DOHH2 (cell line): ENCODE results near the gene GPBAR1.

Experiments used
- H3F3A ChIP-seq: fragments of 200-600 bp; sonication (generic), shearing (Covaris generic); 2 replicates; pipeline ENCODE4 v1.6.0; 2016; ENCODE audit warnings: antibody characterized with exemption, mild to moderate bottlenecking; ENCODE audit not compliant: control insufficient read depth, insufficient read depth
- H3K27ac ChIP-seq: fragments of 200-600 bp; sonication (generic); 2 replicates; pipeline ENCODE4 v1.5.1; 2014; ENCODE audit warnings: low read depth, mild to moderate bottlenecking, low read length, moderate library complexity
- H3K27me3 ChIP-seq: fragments of 200-600 bp; sonication (generic); 2 replicates; pipeline ENCODE4 v1.6.1; 2014; ENCODE audit warnings: mild to moderate bottlenecking, low read length, mixed read lengths; ENCODE audit not compliant: control insufficient read depth
- H3K36me3 ChIP-seq: fragments of 200-600 bp; sonication (generic); 2 replicates; pipeline ENCODE4 v1.6.1; 2014; ENCODE audit warnings: mild to moderate bottlenecking, low read length, moderate library complexity, mixed read lengths; ENCODE audit not compliant: control insufficient read depth
- H3K4me1 ChIP-seq: fragments of 200-600 bp; sonication (generic); 2 replicates; pipeline ENCODE4 v1.6.1; 2014; ENCODE audit warnings: mild to moderate bottlenecking, low read length, mixed read lengths; ENCODE audit not compliant: control insufficient read depth
- H3K4me2 ChIP-seq: fragments of 200-600 bp; sonication (generic); 2 replicates; pipeline ENCODE4 v1.6.0; 2014; ENCODE audit warnings: mild to moderate bottlenecking, low read length, moderate library complexity
- H3K4me3 ChIP-seq: fragments of 200-600 bp; sonication (generic); 2 replicates; pipeline ENCODE4 v1.5.1; 2014; ENCODE audit warnings: mild to moderate bottlenecking, low read length, mixed read lengths
- H3K79me2 ChIP-seq: fragments of 200-600 bp; sonication (generic); 2 replicates; pipeline ENCODE4 v1.6.1; 2014; ENCODE audit warnings: mild to moderate bottlenecking, low read length, mixed read lengths; ENCODE audit not compliant: control insufficient read depth
- H3K9me2 ChIP-seq: fragments of 200-600 bp; sonication (generic); replicated peaks from 2 replicates; pipeline ENCODE4 v1.6.1; 2014; ENCODE audit warnings: mild to moderate bottlenecking, low read length, mixed read lengths; ENCODE audit not compliant: control insufficient read depth
- H3K9me3 ChIP-seq: fragments of 200-600 bp; sonication (generic); 2 replicates; pipeline ENCODE4 v1.6.1; 2014; ENCODE audit warnings: antibody characterized with exemption, low read length, mixed read lengths; ENCODE audit not compliant: control insufficient read depth, insufficient read depth
- H4K20me1 ChIP-seq: fragments of 200-600 bp; sonication (generic); 2 replicates; pipeline ENCODE4 v1.6.0; 2014; ENCODE audit warnings: low read depth, mild to moderate bottlenecking, antibody characterized with exemption, low read length, moderate library complexity; ENCODE audit not compliant: control insufficient read depth, insufficient read depth
- EZH2phosphoT487 ChIP-seq: fragments of 200-600 bp; sonication (generic); IDR thresholded peaks from 2 replicates; pipeline ENCODE4 v1.6.1; 2017; ENCODE audit warnings: borderline replicate concordance, mild to moderate bottlenecking, antibody characterized with exemption, low read length, moderate library complexity, mixed read lengths
- TF ChIP-seq, protein P1 (sequence below): fragments of 200-600 bp; sonication (generic); IDR thresholded peaks from one replicate; pipeline ENCODE4 v1.5.1; 2014; ENCODE audit warnings: antibody characterized with exemption, mild to moderate bottlenecking, low read depth, low read length; ENCODE audit not compliant: poor library complexity, severe bottlenecking

Gene GPBAR1

DNA sequence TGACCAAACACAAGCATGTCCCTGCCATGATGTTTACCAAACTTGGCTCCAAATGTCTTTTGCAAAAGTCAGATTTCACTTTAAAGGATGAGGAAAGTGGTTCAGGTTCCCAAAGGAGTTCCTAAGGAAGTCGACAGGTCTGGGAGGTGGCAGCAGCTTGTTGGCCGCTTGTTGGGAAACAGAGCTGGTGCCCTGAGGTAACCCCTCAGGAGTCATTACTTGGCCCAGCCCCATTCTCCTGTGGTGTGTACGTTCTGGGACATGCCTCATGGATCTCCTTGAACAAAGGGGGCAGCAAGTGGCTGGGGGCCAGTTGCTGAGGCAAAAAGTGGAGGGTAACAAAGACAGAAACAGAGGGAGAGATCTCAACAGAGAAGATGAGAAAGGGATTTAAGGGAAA lies 20.6 kb downstream of the GPBAR1 start:
- H3K27me3 ChIP-seq: no peaks in the 10 kb centered on the region
- no peaks in the 10 kb centered on the region for H4K20me1 ChIP-seq

DNA sequence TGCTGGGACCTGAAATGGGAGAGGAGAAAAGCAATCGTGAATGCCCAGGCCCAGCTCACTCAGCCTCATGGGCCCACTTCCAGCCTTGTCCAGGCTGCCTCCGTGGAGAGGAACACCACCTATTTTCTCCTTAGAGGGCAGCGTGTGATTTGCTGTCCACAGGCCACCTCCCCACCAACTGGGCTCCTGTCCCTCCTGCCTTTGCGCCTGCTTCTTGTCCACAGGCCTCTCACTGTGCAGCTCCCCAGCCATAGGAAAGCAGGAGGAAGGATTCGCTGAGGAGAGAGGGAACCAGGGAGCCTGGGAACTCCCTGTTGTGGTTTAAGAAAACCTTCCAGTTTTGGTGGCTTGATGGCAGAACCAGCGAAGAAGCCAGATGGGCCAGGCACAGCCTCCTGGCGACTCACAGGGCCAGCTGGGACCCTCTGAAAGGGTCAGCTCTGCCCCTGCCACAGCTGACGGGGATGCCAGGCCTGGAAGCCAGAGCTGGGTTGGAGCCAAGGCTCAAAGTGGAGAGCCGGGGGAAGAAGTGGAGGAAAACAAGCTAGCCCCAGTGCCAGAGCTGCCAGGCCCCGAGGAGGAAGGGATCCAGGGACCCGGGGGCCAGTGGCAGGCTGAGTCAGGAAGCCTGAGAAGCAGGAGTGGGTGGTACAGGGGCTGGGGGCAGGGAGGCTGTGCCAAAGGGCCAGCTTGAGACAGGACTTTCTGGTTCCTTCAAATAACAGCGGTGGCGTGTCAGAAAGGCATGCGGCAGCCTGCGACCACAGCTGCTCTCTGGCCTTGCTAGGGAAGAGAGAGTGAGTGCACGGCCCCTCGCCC lies 21.6 kb downstream of the GPBAR1 start:
- H3F3A ChIP-seq: no peaks in the 10 kb centered on the region

More for the DNA sequence above, 20.6 kb downstream of the GPBAR1 start:
- H3K9me3 ChIP-seq: no peaks in the 10 kb centered on the region
- no peaks in the 10 kb centered on the region for H3K9me2 ChIP-seq
- no peak overlapping the region for H3K27ac ChIP-seq
- peaks cover 18% of the 10 kb centered on the region for H3K36me3 ChIP-seq
- no peaks in the 10 kb centered on the region for H3F3A ChIP-seq
- H3K79me2 ChIP-seq: peaks cover 14% of the 10 kb centered on the region
- H3K4me1 ChIP-seq: peaks cover 8% of the 10 kb centered on the region
- no peak overlapping the region for H3K4me3 ChIP-seq
- H3K4me2 ChIP-seq: no peak overlapping the region
- TF ChIP-seq, protein P1, sequence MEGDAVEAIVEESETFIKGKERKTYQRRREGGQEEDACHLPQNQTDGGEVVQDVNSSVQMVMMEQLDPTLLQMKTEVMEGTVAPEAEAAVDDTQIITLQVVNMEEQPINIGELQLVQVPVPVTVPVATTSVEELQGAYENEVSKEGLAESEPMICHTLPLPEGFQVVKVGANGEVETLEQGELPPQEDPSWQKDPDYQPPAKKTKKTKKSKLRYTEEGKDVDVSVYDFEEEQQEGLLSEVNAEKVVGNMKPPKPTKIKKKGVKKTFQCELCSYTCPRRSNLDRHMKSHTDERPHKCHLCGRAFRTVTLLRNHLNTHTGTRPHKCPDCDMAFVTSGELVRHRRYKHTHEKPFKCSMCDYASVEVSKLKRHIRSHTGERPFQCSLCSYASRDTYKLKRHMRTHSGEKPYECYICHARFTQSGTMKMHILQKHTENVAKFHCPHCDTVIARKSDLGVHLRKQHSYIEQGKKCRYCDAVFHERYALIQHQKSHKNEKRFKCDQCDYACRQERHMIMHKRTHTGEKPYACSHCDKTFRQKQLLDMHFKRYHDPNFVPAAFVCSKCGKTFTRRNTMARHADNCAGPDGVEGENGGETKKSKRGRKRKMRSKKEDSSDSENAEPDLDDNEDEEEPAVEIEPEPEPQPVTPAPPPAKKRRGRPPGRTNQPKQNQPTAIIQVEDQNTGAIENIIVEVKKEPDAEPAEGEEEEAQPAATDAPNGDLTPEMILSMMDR: no peak
- no peak for TF ChIP-seq EZH2phosphoT487

DNA sequence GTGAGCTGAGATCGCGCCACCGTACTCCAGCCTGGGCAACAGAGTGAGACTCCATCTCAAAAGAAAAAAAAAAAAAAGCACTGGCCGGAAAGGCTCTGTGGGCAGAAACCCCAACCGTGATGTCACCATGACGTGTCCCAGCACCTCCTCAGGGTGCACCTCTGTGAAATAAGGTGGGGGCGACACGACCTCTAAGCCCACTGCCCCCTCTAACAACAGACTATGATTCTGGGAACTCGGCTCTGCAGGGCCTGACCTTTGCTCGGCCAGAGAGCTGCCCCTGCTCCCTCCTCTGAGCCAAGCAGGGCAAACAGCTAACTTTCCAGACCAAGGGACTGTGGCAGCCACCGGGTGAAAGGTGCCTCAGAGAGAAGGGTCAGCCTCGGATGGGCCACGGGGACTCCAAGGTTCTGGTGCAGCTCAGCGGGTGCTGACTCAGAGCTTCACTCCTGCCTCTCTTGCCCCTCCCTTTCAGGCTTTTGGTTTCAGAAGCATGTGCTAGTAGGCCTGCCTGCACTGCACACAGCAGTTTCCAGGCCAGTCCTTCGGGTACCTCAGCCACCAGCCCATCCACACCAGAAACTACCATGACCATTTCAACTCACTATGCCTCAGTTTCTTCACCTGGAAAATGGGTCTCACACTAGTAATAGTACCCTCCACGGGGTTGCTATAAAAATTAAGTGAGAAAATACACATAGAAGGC lies 23.4 kb downstream of the GPBAR1 start:
- Histone ChIP-seq H3K9me2 (no peaks in the 10 kb centered on the region), H3K27ac (no peak overlapping the region), H3K9me3 (no peaks in the 10 kb centered on the region), H3F3A (no peaks in the 10 kb centered on the region), H3K79me2 (peaks cover 23% of the 10 kb centered on the region), H3K4me2 (no peak overlapping the region), H3K27me3 (no peaks in the 10 kb centered on the region), H3K36me3 (peaks cover 3% of the 10 kb centered on the region; the same call in 1 of the 2 replicates), H4K20me1 (no peaks in the 10 kb centered on the region), H3K4me3 (no peak overlapping the region), H3K4me1 (peaks cover 24% of the 10 kb centered on the region)
- TF ChIP-seq EZH2phosphoT487: no peak
- TF ChIP-seq, protein P1: no peak

More for the DNA sequence above, 21.6 kb downstream of the GPBAR1 start:
- H4K20me1 ChIP-seq: no peaks in the 10 kb centered on the region
- H3K4me1 ChIP-seq: peaks cover 17% of the 10 kb centered on the region
- no peaks in the 10 kb centered on the region for H3K27me3 ChIP-seq
- TF ChIP-seq EZH2phosphoT487: no peak
- TF ChIP-seq, protein P1: no peak
- no peaks in the 10 kb centered on the region for H3K9me2 ChIP-seq
- no peak overlapping the region for H3K4me2 ChIP-seq
- H3K27ac ChIP-seq: no peak overlapping the region
- peaks cover 8% of the 10 kb centered on the region; the same call in 1 of the 2 replicates for H3K36me3 ChIP-seq
- H3K4me3 ChIP-seq: no peak overlapping the region
- H3K79me2 ChIP-seq: peaks cover 20% of the 10 kb centered on the region
- H3K9me3 ChIP-seq: no peaks in the 10 kb centered on the region
